ENCODE measurements around the gene EIF4G3. TPM values are rescaled to one million over a fixed set of nuclear protein-coding genes. Genes with fewer than 3 reads are reported as not detected.

Gene EIF4G3
- total and polyA plus RNA-seq, 9 of the 15 experiments (the other 6 are each of a cell fraction or from before 2014, with no cell fraction given), result 6.7 to 40.5 (median 32.1) TPM

DNA sequence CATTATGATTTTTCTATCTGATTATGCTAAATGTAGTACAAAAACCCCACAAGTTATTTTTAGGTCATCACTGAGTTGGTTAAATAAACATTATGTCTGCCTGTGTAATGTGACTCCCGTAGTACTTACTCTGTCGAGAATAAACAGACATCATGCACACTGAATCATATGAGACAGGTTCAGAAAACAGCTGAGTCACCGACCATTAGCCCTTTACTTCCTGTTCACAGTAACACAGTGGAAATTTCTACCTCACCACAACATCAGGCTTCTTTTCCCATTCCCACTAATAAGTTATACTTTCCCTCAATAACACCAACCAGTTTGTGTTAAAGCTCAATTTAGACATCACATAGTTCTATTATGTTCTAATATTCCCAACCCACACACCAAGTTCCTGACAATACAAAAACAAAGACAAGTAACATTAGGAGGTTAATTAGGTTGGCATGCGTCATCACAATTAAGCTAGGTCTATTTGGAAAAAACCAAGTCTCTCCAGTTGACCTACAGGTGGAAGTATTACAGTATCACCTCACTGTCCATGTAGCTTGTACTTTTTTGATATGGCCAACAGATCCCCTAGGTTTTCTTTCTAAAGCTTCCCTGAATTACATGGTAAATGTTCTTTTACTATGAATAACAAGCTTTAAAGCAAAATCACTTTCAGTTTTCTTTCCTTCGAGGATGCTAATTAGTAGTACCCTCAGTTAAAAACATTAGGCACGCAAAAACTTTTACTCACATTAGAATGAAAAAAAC is 154.2 kb downstream of the EIF4G3 start (continued):
- TF ChIP-seq PTTG1 (tag; IDR thresholded peaks at IDR 0.05; ENCODE audit: low read depth), result peak; percentile 62
- TF ChIP-seq TCF7 (IDR thresholded peaks at IDR 0.05; ENCODE audit: borderline replicate concordance), result no peak
- TF ChIP-seq, protein P1, sequence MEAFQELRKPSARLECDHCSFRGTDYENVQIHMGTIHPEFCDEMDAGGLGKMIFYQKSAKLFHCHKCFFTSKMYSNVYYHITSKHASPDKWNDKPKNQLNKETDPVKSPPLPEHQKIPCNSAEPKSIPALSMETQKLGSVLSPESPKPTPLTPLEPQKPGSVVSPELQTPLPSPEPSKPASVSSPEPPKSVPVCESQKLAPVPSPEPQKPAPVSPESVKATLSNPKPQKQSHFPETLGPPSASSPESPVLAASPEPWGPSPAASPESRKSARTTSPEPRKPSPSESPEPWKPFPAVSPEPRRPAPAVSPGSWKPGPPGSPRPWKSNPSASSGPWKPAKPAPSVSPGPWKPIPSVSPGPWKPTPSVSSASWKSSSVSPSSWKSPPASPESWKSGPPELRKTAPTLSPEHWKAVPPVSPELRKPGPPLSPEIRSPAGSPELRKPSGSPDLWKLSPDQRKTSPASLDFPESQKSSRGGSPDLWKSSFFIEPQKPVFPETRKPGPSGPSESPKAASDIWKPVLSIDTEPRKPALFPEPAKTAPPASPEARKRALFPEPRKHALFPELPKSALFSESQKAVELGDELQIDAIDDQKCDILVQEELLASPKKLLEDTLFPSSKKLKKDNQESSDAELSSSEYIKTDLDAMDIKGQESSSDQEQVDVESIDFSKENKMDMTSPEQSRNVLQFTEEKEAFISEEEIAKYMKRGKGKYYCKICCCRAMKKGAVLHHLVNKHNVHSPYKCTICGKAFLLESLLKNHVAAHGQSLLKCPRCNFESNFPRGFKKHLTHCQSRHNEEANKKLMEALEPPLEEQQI (IDR thresholded peaks at IDR 0.05), result no peak
- TF ChIP-seq HINFP (tag; conservative IDR thresholded peaks at IDR 0.05; ENCODE audit: low read depth), result peak; percentile 42; the same call in 1 of the 2 replicates
- TF ChIP-seq TBP (optimal IDR thresholded peaks at IDR 0.05; ENCODE audit: low read depth, low read length), result peak; percentile 47
- no peak; the same call in 1 of the 2 replicates for TF ChIP-seq NR2C1 (IDR thresholded peaks at IDR 0.05)
- TF ChIP-seq NR2C1 (tag; IDR thresholded peaks at IDR 0.05), result peak; percentile 64; the same call in 1 of the 2 replicates
- TF ChIP-seq TAL1 (IDR thresholded peaks at IDR 0.05), result 0 out of 2 replicates have a peak, but pooled peaks have one; percentile 46
- TF ChIP-seq ATF7 (IDR thresholded peaks at IDR 0.05), result peak; percentile 95
- 0 out of 2 replicates have a peak, but pooled peaks have one; percentile 42 for TF ChIP-seq FOXP1 (CRISPR knock-in tag; IDR thresholded peaks at IDR 0.05)
- TF ChIP-seq ETV6 (IDR thresholded peaks at IDR 0.05; ENCODE audit: borderline replicate concordance in 1 of 2, low read depth in 2 of 2, low read length in 1 of 2), result peak in 1 of 2 experiments; percentile 88; a peak in 2 of 4 replicates
- no peak for TF ChIP-seq ETV6 (CRISPR knock-in tag; IDR thresholded peaks at IDR 0.05; ENCODE audit: borderline replicate concordance)
- TF ChIP-seq ZKSCAN8 (CRISPR knock-in tag; IDR thresholded peaks at IDR 0.05), result peak; percentile 75; the same call in 1 of the 2 replicates
- no peak for TF ChIP-seq ZKSCAN3 (CRISPR knock-in tag; IDR thresholded peaks at IDR 0.05)
- TF ChIP-seq CREBBP (IDR thresholded peaks at IDR 0.05; ENCODE audit: low read depth, low read length), result no peak
- no peak for TF ChIP-seq CHD2 (IDR thresholded peaks at IDR 0.05; ENCODE audit: low read depth, low read length)
- no peak for TF ChIP-seq SLC30A9 (CRISPR knock-in tag; IDR thresholded peaks at IDR 0.05)
- TF ChIP-seq ZNF354B (CRISPR knock-in tag; IDR thresholded peaks at IDR 0.05), result no peak
- no peak for TF ChIP-seq ZNF124 (CRISPR knock-in tag; IDR thresholded peaks at IDR 0.05)
- no peak for TF ChIP-seq HNRNPL (IDR thresholded peaks at IDR 0.05; ENCODE audit: low read depth, low read length)
- TF ChIP-seq SOX6 (IDR thresholded peaks at IDR 0.05), result peak; percentile 85
- peak; percentile 74 for TF ChIP-seq L3MBTL2 (IDR thresholded peaks at IDR 0.05)
- TF ChIP-seq TCF7L2 (IDR thresholded peaks at IDR 0.05; ENCODE audit: low read depth, low read length), result no peak
- peak; percentile 79; the same call in 1 of the 2 replicates for TF ChIP-seq HDGF (IDR thresholded peaks at IDR 0.05)
- no peak for TF ChIP-seq BMI1 (IDR thresholded peaks at IDR 0.05; ENCODE audit: low read length)
- no peak for TF ChIP-seq ZNF217 (CRISPR knock-in tag; IDR thresholded peaks at IDR 0.05)
- TF ChIP-seq ZNF224 (CRISPR knock-in tag; IDR thresholded peaks at IDR 0.05), result no peak

Data from K562 (cell line).